Tibial nerve (tissue), 4 donors: ENCODE results near the gene DCAF16. TPM values are rescaled to one million over a fixed set of nuclear protein-coding genes. Genes with fewer than 3 reads are reported as not detected.
A peak's percentile ranks its signal among the peaks of the same experiment; 100 is the strongest.

ENCODE experiments used
- DNase-seq, 2 donors: peaks; one replicate each; pipeline ENCODE4 v3.0.0-alpha.2; 2019; ENCODE audit warnings: low spot score in 2 of 2
- H3K27ac ChIP-seq, 4 donors: fragments of 200-600 bp; sonication (generic) in 3 of 4; one replicate each; pipeline ENCODE4 v1.5.1; 2017 to 2019; ENCODE audit warnings: mild to moderate bottlenecking in 1 of 4
- H3K27me3 ChIP-seq, 2 donors: fragments of 200-600 bp; sonication (generic) in 1 of 2; one replicate each; pipeline versions ENCODE4 v1.5.1 to v1.6.0; 2017 to 2019
- H3K36me3 ChIP-seq, 3 donors: fragments of 200-600 bp; sonication (generic); one replicate each; pipeline ENCODE4 v1.5.1; 2018 to 2019
- H3K4me1 ChIP-seq, 4 donors: fragments of 200-600 bp; sonication (generic) in 3 of 4; one replicate each; pipeline ENCODE4 v1.5.1; 2017 to 2019
- H3K4me3 ChIP-seq, 4 donors: fragments of 200-600 bp; sonication (generic) in 3 of 4; one replicate each; pipeline ENCODE4 v1.5.1; 2017 to 2019; ENCODE audit warnings: mild to moderate bottlenecking in 1 of 4, moderate library complexity in 1 of 4
- H3K9me3 ChIP-seq, 4 donors: fragments of 200-600 bp; sonication (generic) in 3 of 4; one replicate each; pipeline ENCODE4 v1.5.1; 2017 to 2019
- CTCF ChIP-seq, 5 experiments: fragments of 200-600 bp in 3 of 5; fragments of 450-650 bp in 2 of 5; sonication (generic) in 3 of 5; IDR thresholded peaks; one replicate each; pipeline ENCODE4 v1.5.1; 2016 to 2019; ENCODE audit warnings: antibody characterized with exemption in 5 of 5, mild to moderate bottlenecking in 3 of 5, moderate library complexity in 2 of 5
- EP300 ChIP-seq, 2 donors: sonication (generic); formaldehyde crosslinking; IDR thresholded peaks; one replicate each; pipeline ENCODE4 v1.6.1; 2017; ENCODE audit warnings: antibody characterized with exemption in 2 of 2, mild to moderate bottlenecking in 1 of 2
- POLR2A ChIP-seq, 2 donors: fragments of 450-650 bp; IDR thresholded peaks; one replicate each; pipeline ENCODE4 v1.6.1; 2017; ENCODE audit warnings: antibody characterized with exemption in 2 of 2, mild to moderate bottlenecking in 2 of 2, moderate library complexity in 2 of 2
- WGBS, 2 donors: methylation state at CpG; one replicate each; pipeline ENCODE4 v1.1.5; 2018; 5-methylcytosine and 5-hydroxymethylcytosine counted together
- total RNA-seq, 4 donors: library from RNA; depleted of rRNA; stranded (reverse); fragments of >200 nt; gene quantifications; one replicate each; pipeline ENCODE4 v1.1.0, GENCODE V29; 2016

The DCAF16 gene
- total RNA-seq, 4 donors from 2014 or later: 27.1 to 43.2 (median 28.8) TPM

GRCh38 chr4:17786567-17786966 lies 24.0 kb downstream of the DCAF16 start:
- WGBS, 2 donors: 61 to 68% methylated on average over 5 of the region's 5 CpGs
- Histone ChIP-seq H3K27me3 (peaks cover 0 to 4% of the 10 kb centered on the region in 2 donors), H3K4me1 (peaks cover 0 to 7% (median 5%) of the 10 kb centered on the region in 4 donors), H3K4me3 (no peak overlapping the region), H3K9me3 (peaks cover 0 to 4% (median 0%) of the 10 kb centered on the region in 4 donors), H3K36me3 (peaks cover 0 to 4% (median 0%) of the 10 kb centered on the region in 3 donors), H3K27ac (no peak overlapping the region)
- TF ChIP-seq POLR2A (IDR thresholded peaks at IDR 0.05) (no peak), CTCF (IDR thresholded peaks at IDR 0.05) (no peak), EP300 (IDR thresholded peaks at IDR 0.05) (no peak)
- no peak for DNase-seq

DNA sequence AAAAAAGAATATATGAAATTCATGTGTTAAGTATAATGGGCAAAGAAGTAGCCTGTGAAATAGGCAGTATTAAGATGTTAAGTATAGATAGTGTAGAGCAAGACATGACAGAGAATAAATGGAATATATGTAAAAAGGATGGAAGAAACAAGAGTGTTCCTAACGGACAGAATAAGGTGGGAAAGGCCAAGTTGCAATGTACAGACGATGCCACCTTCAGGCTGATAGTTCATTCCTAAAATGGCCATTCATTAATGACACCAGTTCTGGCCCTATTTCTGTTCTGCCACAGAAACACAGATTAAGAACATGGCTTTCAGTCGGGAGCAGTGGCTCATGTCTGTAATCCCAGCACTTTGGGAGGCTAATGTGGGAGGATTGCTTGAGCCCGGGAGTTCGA lies 24.7 kb downstream of the DCAF16 start:
- TF ChIP-seq CTCF (IDR thresholded peaks at IDR 0.05): no peak
- TF ChIP-seq POLR2A (IDR thresholded peaks at IDR 0.05): no peak
- TF ChIP-seq EP300 (IDR thresholded peaks at IDR 0.05): no peak
- H3K36me3 ChIP-seq: no peaks in the 10 kb centered on the region
- WGBS, 2 donors: 70 to 71% methylated on average over 5 of the region's 5 CpGs
- H3K27ac ChIP-seq: no peak overlapping the region
- no peaks in the 10 kb centered on the region for H3K9me3 ChIP-seq
- H3K27me3 ChIP-seq: peaks cover 0 to 12% of the 10 kb centered on the region in 2 donors
- peaks cover 0 to 14% (median 12%) of the 10 kb centered on the region in 4 donors for H3K4me1 ChIP-seq
- no peak for DNase-seq
- no peak overlapping the region for H3K4me3 ChIP-seq

DNA sequence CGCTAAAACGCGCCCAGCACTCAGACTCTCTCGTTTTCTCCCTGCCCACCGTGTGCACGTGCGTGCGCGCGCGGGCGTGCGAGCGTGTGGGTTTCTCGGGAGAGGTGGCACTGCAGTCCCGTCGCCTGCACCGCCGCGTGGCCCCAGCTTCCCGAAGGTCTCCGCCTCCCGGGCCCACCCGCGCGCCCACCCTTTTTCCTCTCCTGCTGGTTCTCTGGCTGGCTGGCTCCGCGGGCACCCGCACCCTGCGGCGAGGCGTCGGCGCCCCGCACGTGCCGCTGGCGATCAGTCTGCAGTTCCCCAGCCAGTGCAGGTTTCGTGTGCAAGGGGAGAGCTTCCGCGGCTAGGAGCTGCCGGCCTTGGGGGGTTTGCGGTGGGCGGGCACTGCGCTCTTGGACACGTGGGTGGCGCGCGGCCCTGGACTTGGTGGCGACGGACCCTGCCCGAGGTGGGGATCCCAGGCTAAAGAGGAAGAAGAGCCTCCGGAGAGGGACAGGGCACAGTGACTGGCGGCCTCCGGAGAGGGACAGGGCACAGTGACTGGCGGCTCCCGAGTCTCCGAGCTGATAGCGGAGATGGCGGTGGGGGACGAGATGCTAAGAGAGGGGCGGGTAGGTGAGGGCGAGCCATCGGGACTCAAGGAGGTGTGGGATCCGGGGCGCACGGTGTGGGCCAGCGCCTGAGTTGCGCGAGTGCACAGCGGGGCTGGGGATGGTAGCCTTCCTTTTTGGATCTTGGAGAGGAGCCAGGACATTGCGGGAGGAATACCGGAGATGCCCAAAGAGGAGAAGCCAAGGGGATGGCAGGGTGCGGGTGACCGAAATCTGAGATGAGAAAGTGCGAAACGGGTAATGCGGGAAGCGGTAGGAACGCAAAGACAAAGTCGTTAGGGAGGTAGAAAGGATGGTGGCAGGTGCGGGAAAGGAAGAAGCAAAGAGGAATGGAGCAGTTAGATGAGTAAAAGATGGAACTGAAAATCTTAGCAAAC lies 29.0 kb downstream of the DCAF16 start, which contains the start of gene FAM184B:
FAM184B (minus strand) TSS at position 322 of the 988 bp plus-strand sequence. CDS start 322 bp downstream, outside the sequence.
- 4 to 6% methylated on average over 48 to 59 of the region's 82 CpGs for WGBS, 2 donors
- Histone ChIP-seq H3K27ac (no peak within 1 kb of the TSS), H3K4me3 (peak within 1 kb of the TSS in 3 of 4 donors; percentile 21 to 47 (median 39)), H3K27me3 (peaks cover 0 to 31% of the 10 kb centered on the region in 2 donors), H3K9me3 (no peaks in the 10 kb centered on the region), H3K4me1 (peaks cover 0 to 17% (median 13%) of the 10 kb centered on the region in 4 donors), H3K36me3 (no peaks in the 10 kb centered on the region)
- DNase-seq: no peak
- TF ChIP-seq CTCF (IDR thresholded peaks at IDR 0.05) (no peak), EP300 (IDR thresholded peaks at IDR 0.05) (no peak), POLR2A (IDR thresholded peaks at IDR 0.05) (no peak)

- H3K27ac ChIP-seq: no peak overlapping the region
- peaks cover 0 to 31% of the 10 kb centered on the region in 2 donors for H3K27me3 ChIP-seq
- H3K9me3 ChIP-seq: no peaks in the 10 kb centered on the region
- WGBS, 2 donors: 10 to 16% methylated on average over 16 to 31 of the region's 31 CpGs
- H3K4me1 ChIP-seq: peaks cover 0 to 17% (median 13%) of the 10 kb centered on the region in 4 donors
- no peak for DNase-seq
- H3K36me3 ChIP-seq: no peaks in the 10 kb centered on the region
- H3K4me3 ChIP-seq: peak overlapping the region in 3 of 4 donors; percentile 21 to 47 (median 39)
- TF ChIP-seq POLR2A (IDR thresholded peaks at IDR 0.05): no peak
- TF ChIP-seq EP300 (IDR thresholded peaks at IDR 0.05): no peak
- no peak for TF ChIP-seq CTCF (IDR thresholded peaks at IDR 0.05)
Observed at GRCh38 chr4:17780501-17781299, 29.9 kb downstream of the DCAF16 start.
